Osteocyte (in vitro differentiated cells): ENCODE results near the gene METTL1. TPM values are rescaled to one million over a fixed set of nuclear protein-coding genes. Genes with fewer than 3 reads are reported as not detected.

ENCODE experiments used
- DNase-seq: peaks from one replicate; pipeline ENCODE4 v3.0.0; 2021; ENCODE audit warnings: mixed read lengths; ENCODE audit not compliant: unreplicated experiment; ENCODE audit errors: extremely low spot score
- H3K27ac Mint-ChIP-seq: one replicate; pipeline ENCODE4 v1.8.0; 2021; ENCODE audit warnings: mild to moderate bottlenecking, mixed read lengths; ENCODE audit not compliant: unreplicated experiment
- H3K27me3 Mint-ChIP-seq: one replicate; pipeline ENCODE4 v1.8.0; 2021; ENCODE audit warnings: mixed read lengths; ENCODE audit not compliant: unreplicated experiment
- H3K36me3 Mint-ChIP-seq: one replicate; pipeline ENCODE4 v1.8.0; 2021; ENCODE audit warnings: mixed read lengths; ENCODE audit not compliant: unreplicated experiment
- H3K4me1 Mint-ChIP-seq: one replicate; pipeline ENCODE4 v1.8.0; 2021; ENCODE audit warnings: mixed read lengths; ENCODE audit not compliant: unreplicated experiment
- H3K4me3 Mint-ChIP-seq: one replicate; pipeline ENCODE4 v1.8.0; 2021; ENCODE audit warnings: mild to moderate bottlenecking, moderate library complexity, mixed read lengths; ENCODE audit not compliant: unreplicated experiment
- H3K9me3 Mint-ChIP-seq: one replicate; pipeline ENCODE4 v1.8.0; 2021; ENCODE audit warnings: mixed read lengths; ENCODE audit not compliant: unreplicated experiment
- total RNA-seq: library from RNA; stranded (reverse); gene quantifications from 2 replicates; pipeline ENCODE4 v1.2.1, GENCODE V29; 2021
- TF ChIP-seq, protein P1 (sequence below): fragments of 200-600 bp; sonication (generic); IDR thresholded peaks from 2 replicates; pipeline ENCODE4 v1.5.0; 2021; ENCODE audit warnings: antibody characterized with exemption, mild to moderate bottlenecking, moderate library complexity

The METTL1 gene
- total RNA-seq, 1 donor from 2014 or later = 23.9 TPM

DNA sequence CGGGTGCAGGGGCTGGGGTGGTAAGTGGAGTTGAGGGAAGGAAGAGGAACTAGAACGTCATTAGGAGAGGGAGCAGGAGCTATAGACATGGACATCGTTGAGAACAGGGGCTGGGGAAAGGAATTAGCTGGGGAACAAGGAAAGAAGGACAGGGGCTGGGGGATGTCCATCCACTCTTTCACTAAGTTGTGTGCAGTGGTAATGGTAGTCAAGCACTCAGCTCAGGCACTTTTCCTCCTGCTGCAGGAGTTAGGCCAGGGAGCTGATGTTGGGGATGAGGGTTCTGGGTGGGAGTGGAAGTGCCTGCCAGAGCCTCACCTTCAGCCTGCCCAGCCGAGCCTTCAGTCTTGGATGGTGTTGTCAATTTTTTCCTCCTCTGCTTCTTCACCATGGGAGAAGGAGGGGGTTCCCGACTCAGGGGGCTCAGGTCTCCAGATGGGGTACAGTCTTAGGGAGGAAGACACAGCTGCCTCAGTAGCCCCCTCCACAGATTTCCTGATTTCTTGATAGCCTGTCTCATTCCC lies 42.5 kb downstream of the METTL1 start:
- Mint-ChIP-seq H3K4me1 (peaks cover 10% of the 10 kb centered on the region), H3K4me3 (no peak overlapping the region), H3K27ac (no peak overlapping the region), H3K27me3 (peaks cover 34% of the 10 kb centered on the region), H3K9me3 (no peaks in the 10 kb centered on the region), H3K36me3 (peaks cover 2% of the 10 kb centered on the region)
- no peak for DNase-seq
- TF ChIP-seq, protein P1, sequence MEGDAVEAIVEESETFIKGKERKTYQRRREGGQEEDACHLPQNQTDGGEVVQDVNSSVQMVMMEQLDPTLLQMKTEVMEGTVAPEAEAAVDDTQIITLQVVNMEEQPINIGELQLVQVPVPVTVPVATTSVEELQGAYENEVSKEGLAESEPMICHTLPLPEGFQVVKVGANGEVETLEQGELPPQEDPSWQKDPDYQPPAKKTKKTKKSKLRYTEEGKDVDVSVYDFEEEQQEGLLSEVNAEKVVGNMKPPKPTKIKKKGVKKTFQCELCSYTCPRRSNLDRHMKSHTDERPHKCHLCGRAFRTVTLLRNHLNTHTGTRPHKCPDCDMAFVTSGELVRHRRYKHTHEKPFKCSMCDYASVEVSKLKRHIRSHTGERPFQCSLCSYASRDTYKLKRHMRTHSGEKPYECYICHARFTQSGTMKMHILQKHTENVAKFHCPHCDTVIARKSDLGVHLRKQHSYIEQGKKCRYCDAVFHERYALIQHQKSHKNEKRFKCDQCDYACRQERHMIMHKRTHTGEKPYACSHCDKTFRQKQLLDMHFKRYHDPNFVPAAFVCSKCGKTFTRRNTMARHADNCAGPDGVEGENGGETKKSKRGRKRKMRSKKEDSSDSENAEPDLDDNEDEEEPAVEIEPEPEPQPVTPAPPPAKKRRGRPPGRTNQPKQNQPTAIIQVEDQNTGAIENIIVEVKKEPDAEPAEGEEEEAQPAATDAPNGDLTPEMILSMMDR = no peak

DNA sequence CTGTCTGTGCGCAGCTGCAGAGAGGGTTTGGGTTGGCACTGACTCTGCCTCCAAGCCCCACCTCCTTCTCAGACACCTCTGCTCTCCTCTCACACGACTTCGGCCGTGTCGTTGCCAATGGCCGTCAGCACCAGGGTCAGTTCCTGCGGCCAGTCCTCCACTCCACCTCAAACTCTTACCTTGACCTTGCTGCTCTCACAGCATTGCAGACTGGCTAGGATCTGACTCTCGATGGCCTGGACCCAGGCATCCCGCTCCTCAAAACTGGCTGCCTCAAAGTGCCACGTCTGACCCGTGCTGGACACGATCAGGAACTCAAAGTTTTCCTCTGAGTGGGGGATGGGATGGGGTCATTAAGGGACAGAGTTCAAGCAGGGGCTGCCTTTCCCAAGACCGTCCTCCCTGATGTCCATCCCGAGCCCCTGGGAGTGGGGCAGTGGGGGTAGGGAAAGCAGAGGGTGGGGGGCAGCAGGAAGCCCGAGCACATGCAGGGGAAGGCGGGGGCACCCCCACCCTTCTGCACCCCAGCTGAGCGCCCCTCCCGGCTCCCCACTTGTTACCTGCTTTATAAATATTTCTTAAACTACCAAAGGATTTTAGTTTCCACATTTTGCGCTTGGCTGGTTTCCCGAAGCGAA lies 44.0 kb downstream of the METTL1 start:
- Mint-ChIP-seq H3K36me3 (peaks cover 2% of the 10 kb centered on the region), H3K4me3 (peak overlapping the region; percentile 46), H3K9me3 (no peaks in the 10 kb centered on the region), H3K27me3 (peaks cover 19% of the 10 kb centered on the region), H3K27ac (no peak overlapping the region), H3K4me1 (peaks cover 20% of the 10 kb centered on the region)
- DNase-seq = peak; percentile 75
- TF ChIP-seq, protein P1 = no peak

DNA sequence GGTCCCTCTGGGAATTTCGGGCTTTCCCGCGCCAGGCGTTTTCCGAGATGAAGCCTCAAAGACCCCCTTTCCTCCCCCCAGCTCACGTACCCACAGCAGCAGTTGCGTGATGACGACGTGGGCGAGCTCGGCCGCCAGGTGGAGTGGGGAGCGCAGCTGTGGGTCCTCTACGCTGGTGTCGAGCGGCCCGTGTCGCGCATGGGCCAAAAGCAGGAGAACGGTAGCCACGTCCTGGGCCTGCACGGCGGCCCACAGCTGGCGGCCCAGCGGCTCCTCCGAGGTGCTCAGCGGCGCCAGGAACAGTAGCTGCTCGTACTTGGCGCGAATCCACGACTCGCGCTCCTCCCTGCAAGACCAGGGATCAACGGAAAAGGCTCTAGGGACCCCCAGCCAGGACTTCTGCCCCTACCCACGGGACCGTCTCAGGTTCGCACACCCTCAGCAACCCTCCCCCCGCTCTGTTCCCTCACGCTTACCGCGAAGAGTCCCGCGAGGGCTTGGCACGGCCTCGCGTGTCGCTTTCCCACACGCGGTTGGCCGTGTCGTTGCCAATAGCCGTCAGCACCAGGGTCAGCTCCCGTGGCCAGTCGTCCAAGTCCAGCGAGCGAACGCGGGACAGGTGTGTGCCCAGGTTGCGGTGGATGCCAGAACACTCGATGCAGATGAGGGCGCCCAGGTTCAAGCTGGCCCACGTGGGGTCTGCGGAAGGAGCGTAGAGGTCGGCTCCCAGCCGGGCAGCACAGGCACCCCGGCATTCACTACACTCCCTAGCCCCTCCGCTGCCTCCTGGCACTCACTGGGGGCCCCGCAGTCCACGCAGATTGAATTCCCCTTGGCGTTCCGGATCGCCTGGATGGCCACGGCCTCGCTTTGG lies 44.8 kb downstream of the METTL1 start:
- peak overlapping the region; percentile 99 for H3K4me3 Mint-ChIP-seq
- peak overlapping the region; percentile 44 for H3K27ac Mint-ChIP-seq
- peaks cover 23% of the 10 kb centered on the region for H3K4me1 Mint-ChIP-seq
- H3K9me3 Mint-ChIP-seq = no peaks in the 10 kb centered on the region
- peaks cover 3% of the 10 kb centered on the region for H3K36me3 Mint-ChIP-seq
- peaks cover 11% of the 10 kb centered on the region for H3K27me3 Mint-ChIP-seq
- peak; percentile 84 for DNase-seq
- TF ChIP-seq, protein P1 = peak; percentile 36

DNA sequence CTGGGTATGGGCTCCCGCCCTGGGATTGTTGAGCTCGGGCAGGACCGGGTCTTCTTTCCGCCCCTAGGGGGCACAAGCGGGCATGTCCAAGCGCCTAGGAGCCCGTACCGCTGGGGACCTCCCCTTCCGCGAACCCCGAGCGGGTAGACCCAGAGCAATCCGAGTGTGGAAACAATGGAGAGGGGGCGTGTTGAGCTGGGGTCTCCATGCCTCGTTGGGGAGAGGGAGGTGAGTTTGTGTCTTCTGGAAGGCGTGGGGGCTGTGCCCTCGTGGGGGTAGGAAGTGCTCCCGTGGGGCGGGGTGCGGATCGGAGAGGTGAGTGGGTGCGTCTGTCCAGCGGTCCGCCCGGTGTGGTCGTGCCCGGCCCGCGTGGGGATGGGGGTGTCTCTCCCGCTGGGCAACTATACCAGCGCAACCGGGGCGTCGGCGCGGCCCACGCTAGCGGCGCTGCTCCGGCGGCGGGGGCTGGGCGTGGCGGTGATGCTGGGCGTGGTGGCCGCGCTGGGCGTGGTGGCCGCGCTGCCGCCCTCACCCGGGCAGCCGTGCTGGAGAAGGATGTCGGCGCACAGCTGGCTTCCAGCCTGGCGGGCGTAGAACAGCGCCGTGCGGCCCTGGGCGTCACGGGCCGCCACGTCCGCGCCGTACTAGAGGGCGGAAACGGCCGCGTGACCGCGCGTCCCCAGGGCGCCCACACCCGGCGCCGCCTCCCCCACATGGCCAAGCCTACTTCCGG lies 45.6 kb downstream of the METTL1 start:
- Mint-ChIP-seq H3K27ac (peak overlapping the region; percentile 97), H3K4me1 (peaks cover 23% of the 10 kb centered on the region), H3K9me3 (no peaks in the 10 kb centered on the region), H3K27me3 (peaks cover 7% of the 10 kb centered on the region), H3K36me3 (peaks cover 8% of the 10 kb centered on the region), H3K4me3 (peak overlapping the region; percentile 99)
- TF ChIP-seq, protein P1 = peak; percentile 89
- DNase-seq = peak; percentile 95
